ENCODE results near the gene LAIR2. TPM values are rescaled to one million over a fixed set of nuclear protein-coding genes. Genes with fewer than 3 reads are reported as not detected.
"Not testable (repeated sequence)": the region's sequence is repeated elsewhere in the genome, so short reads cannot be mapped to it uniquely, and the experiment has no call there.

Gene LAIR2
- total and polyA plus RNA-seq, 12 donors: 0.91 to 1.4 TPM; not detected in 10

DNA sequence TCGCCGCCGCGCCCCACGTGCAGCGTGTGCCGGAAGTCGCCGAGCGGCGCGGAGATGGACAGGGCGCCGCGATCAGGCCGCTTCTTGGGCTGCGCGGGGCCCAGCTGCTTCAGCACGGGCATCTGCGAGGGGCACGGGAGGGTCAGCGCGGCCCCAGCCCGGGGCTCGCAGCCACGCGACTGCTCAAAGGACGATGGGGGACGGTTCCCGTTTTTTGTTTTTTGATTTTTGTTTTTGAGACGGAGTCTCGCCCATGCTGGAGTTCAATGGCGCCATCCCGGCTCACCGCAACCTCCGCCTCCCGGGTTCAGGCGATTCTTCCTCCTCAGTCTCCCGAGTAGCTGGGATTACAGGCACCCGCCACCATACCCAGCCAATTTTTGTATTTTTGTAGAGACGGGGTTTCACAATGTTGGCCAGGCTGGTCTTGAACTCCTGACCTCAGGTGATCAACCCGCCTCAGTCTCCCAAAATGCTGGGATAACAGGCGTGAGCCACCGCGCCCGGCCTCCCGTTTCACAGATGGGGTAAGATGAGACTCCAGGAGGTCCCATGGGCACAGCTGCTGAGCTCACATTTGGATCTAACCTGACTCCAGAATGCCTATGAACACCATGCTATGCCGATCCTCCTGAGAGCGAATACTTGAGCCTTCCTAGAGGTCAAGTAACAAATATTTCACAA lies 37.1 kb upstream of the LAIR2 start:
- no peak overlapping the region for H3K4me3 ChIP-seq
- H3K36me3 ChIP-seq (replicated peaks in 1 of 2): peaks cover 0 to 19% of the 10 kb centered on the region in 2 donors
- peak in 4 of 7 donors; percentile 27 to 45 (median 35) for DNase-seq
- no peak overlapping the region for H3K27ac ChIP-seq
- H3K27me3 ChIP-seq: peaks cover 3% of the 10 kb centered on the region
- H3K4me1 ChIP-seq (replicated peaks in 1 of 2): peaks cover 16 to 37% of the 10 kb centered on the region in 2 donors
- intact Hi-C loops (cut with DNase I): no loop called here
- TF ChIP-seq, protein P1, sequence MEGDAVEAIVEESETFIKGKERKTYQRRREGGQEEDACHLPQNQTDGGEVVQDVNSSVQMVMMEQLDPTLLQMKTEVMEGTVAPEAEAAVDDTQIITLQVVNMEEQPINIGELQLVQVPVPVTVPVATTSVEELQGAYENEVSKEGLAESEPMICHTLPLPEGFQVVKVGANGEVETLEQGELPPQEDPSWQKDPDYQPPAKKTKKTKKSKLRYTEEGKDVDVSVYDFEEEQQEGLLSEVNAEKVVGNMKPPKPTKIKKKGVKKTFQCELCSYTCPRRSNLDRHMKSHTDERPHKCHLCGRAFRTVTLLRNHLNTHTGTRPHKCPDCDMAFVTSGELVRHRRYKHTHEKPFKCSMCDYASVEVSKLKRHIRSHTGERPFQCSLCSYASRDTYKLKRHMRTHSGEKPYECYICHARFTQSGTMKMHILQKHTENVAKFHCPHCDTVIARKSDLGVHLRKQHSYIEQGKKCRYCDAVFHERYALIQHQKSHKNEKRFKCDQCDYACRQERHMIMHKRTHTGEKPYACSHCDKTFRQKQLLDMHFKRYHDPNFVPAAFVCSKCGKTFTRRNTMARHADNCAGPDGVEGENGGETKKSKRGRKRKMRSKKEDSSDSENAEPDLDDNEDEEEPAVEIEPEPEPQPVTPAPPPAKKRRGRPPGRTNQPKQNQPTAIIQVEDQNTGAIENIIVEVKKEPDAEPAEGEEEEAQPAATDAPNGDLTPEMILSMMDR (IDR thresholded peaks at IDR 0.05): no peak
- TF ChIP-seq POLR2A (IDR thresholded peaks at IDR 0.05): no peak
- H3K9me3 ChIP-seq (replicated peaks in 1 of 3): no peaks in the 10 kb centered on the region
- 63 to 91% (median 80%) methylated on average over 25 to 49 of the region's 49 CpGs for WGBS, 4 donors

DNA sequence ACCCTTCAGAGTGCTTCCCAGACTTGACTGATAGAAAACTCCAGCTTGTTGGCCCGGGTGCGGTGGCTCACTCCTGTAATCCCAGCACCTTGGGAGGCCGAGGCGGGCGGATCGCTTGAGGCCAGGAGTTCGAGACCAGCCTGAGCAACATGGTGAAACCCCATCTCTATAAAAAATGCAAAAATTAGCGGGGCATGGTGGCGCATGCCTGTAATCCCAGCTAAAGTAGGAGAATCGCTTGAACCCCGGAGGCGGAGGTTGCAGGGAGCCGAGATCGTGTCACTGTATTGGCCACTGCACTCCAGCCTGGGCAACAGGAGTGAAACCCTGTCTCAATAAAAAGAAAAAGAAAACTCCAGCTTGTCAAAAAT lies 36.5 kb upstream of the LAIR2 start:
- 94 to 99% (median 98%) methylated on average over 11 to 14 of the region's 14 CpGs for WGBS, 4 donors
- H3K9me3 ChIP-seq (replicated peaks in 1 of 3); H3K4me3 ChIP-seq; intact Hi-C loops (cut with DNase I); DNase-seq; H3K27ac ChIP-seq; H3K27me3 ChIP-seq: not testable (repeated sequence)
- H3K36me3 ChIP-seq (replicated peaks in 1 of 2): peaks cover 0 to 14% of the 10 kb centered on the region in 2 donors
- H3K4me1 ChIP-seq (replicated peaks in 1 of 2): peaks cover 16 to 41% of the 10 kb centered on the region in 2 donors

DNA sequence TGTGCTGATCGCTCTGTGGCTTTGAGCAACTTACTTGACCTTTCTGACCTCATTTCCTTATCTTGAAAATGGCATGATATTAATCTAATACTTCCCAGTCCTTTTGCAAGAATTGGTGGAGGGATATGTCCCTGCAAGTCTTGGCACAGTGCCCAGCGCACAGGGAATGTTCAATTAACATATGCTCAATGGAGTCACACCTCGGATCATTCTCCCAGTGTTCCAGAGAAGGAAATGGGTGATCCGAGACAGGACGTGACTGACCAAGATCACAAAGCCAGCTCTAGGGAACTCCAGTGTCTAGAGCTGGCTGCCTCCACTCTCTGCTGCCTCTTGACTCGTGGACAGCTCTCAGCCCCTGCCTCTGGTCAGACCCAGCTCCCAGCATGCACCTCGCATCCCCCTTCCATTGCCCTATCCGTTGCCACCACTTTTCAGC lies 33.1 kb upstream of the LAIR2 start:
- no peaks in the 10 kb centered on the region for H3K9me3 ChIP-seq (replicated peaks in 1 of 3)
- peaks cover 3% of the 10 kb centered on the region for H3K27me3 ChIP-seq
- H3K4me3 ChIP-seq: no peak overlapping the region
- H3K27ac ChIP-seq: peak overlapping the region in 2 of 5 donors; percentile 26 to 65
- TF ChIP-seq, protein P1 (IDR thresholded peaks at IDR 0.05): no peak
- no peak for TF ChIP-seq POLR2A (IDR thresholded peaks at IDR 0.05)
- intact Hi-C loops (cut with DNase I): no loop called here
- 25 to 50% (median 37%) methylated on average over 8 of the region's 8 CpGs for WGBS, 4 donors
- H3K36me3 ChIP-seq (replicated peaks in 1 of 2): no peaks in the 10 kb centered on the region
- DNase-seq: peak in 6 of 7 donors; percentile 26 to 68 (median 52)
- peaks cover under 1 to 27% of the 10 kb centered on the region in 2 donors for H3K4me1 ChIP-seq (replicated peaks in 1 of 2)

DNA sequence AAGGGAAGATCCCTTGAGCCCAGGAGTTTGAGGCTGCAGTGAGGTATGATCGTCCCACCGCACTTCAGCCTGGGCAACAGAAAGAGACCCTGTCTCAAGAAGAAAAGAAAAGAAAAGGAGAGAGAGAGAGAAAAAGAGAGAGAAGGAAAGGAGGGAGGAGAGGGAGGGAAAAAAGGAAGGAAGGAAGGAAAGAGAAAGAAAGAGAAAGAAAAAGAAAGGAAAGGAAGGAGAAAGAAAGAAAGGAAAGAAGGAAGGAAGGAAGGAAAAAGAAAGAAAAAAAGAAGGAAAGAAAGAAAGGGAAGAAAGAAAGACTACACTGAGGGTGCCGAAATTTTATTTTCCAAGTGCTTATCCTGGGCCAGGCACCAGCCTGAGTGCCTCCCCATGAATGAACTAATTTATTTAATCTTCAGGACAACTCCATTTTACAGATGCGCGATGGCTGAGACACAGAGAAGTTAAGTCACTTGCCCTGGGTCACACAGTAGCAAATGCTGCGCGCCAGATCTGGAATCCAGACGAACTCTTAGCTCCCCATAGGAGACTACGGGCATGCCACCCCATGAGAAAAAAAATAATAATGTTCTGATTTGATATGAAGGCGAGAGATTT lies 32.2 kb upstream of the LAIR2 start:
- peaks cover 3% of the 10 kb centered on the region for H3K27me3 ChIP-seq
- H3K9me3 ChIP-seq (replicated peaks in 1 of 3): no peaks in the 10 kb centered on the region
- WGBS, 4 donors: 69 to 76% (median 75%) methylated on average over 10 of the region's 10 CpGs
- H3K4me3 ChIP-seq: no peak overlapping the region
- H3K27ac ChIP-seq: peak overlapping the region in 2 of 5 donors; percentile 66 to 75
- peaks cover 0 to 27% of the 10 kb centered on the region in 2 donors for H3K4me1 ChIP-seq (replicated peaks in 1 of 2)
- DNase-seq: peak in 2 of 7 donors; percentile 7 to 19
- intact Hi-C loops (cut with DNase I): no loop called here
- TF ChIP-seq, protein P1 (IDR thresholded peaks at IDR 0.05): no peak
- no peak for TF ChIP-seq POLR2A (IDR thresholded peaks at IDR 0.05)
- H3K36me3 ChIP-seq (replicated peaks in 1 of 2): no peaks in the 10 kb centered on the region
